H1 (cell line): ENCODE results near the gene MAS1L. TPM values are rescaled to one million over a fixed set of nuclear protein-coding genes. Genes with fewer than 3 reads are reported as not detected.
A peak's percentile ranks its signal among the peaks of the same experiment; 100 is the strongest.

ENCODE experiments used
- CTCF ChIA-PET: fragments of 300-600 bp; sonication (Branson Sonifier 250); formaldehyde crosslinking; loops from one replicate; lab custom pipeline; 2021; ENCODE audit not compliant: partially characterized antibody; lab: Charles Lee
- POLR2A ChIA-PET: fragments of 300-600 bp; sonication (Branson Sonifier 250); formaldehyde crosslinking; loops from one replicate; lab custom pipeline; 2021; ENCODE audit warnings: inconsistent platforms; ENCODE audit not compliant: partially characterized antibody; lab: Charles Lee
- DNase-seq, 2 experiments: peaks; one replicate each; pipeline versions ENCODE4 v3.0.0 to v3.0.0-alpha.2; 2010 to 2022; ENCODE audit warnings: low spot score in 2 of 2, low read depth in 1 of 2, mixed read lengths in 1 of 2
- FAIRE-seq: peaks from 2 replicates; lab custom pipeline; 2011; peaks lifted over from hg19 to GRCh38; lab: Jason Lieb, UNC
- H2AFZ ChIP-seq: 2 replicates; pipeline ENCODE4 v1.8.1; 2012; ENCODE audit warnings: low read length, inconsistent platforms
- H2AK5ac ChIP-seq: 2 replicates; pipeline ENCODE4 v1.6.1; 2013; ENCODE audit warnings: low read depth, low read length
- H2BK120ac ChIP-seq: replicated peaks from 2 replicates; pipeline ENCODE3; 2013; ENCODE audit warnings: low read depth, low read length, inconsistent platforms
- H2BK12ac ChIP-seq: 2 replicates; pipeline ENCODE4 v1.6.1; 2013; ENCODE audit warnings: low read depth, low read length
- H2BK15ac ChIP-seq: 2 replicates; pipeline ENCODE4 v1.6.1; 2013; ENCODE audit warnings: low read length
- H2BK20ac ChIP-seq: 2 replicates; pipeline ENCODE4 v1.6.1; 2013; ENCODE audit warnings: low read length
- H2BK5ac ChIP-seq: 2 replicates; pipeline ENCODE4 v1.6.1; 2013; ENCODE audit warnings: low read depth, low read length
- H3K14ac ChIP-seq: 2 replicates; pipeline ENCODE4 v1.6.1; 2013; ENCODE audit warnings: inconsistent platforms; ENCODE audit not compliant: insufficient read length
- H3K18ac ChIP-seq: 2 replicates; pipeline ENCODE4 v1.6.1; 2013; ENCODE audit warnings: low read length; ENCODE audit errors: extremely low read depth
- H3K23ac ChIP-seq: 2 replicates; pipeline ENCODE4 v1.6.1; 2013; ENCODE audit warnings: inconsistent platforms; ENCODE audit not compliant: insufficient read length
- H3K23me2 ChIP-seq: 2 replicates; pipeline ENCODE4 v1.6.1; 2013; ENCODE audit warnings: low read depth, low read length
- H3K27ac ChIP-seq: 2 replicates; pipeline ENCODE4 v1.6.1; 2011; ENCODE audit warnings: low read depth, low read length, inconsistent platforms
- H3K27me3 ChIP-seq, 4 experiments: replicated peaks in 1 of 4; 1 replicate in 1 of 4; 2 replicates in 3 of 4; pipeline versions ENCODE4 v1.6.1 to v1.8.1; 2011 to 2013; ENCODE audit warnings: low read length in 3 of 4, mild to moderate bottlenecking in 3 of 4, inconsistent platforms in 2 of 4, mixed read lengths in 2 of 4, moderate library complexity in 1 of 4; ENCODE audit not compliant: control insufficient read depth in 3 of 4, insufficient read depth in 3 of 4; ENCODE audit errors: extremely low read depth in 1 of 4
- H3K36me3 ChIP-seq, 4 experiments: 2 replicates each; pipeline versions ENCODE4 v1.6.1 to v1.8.1; 2011 to 2013; ENCODE audit warnings: mild to moderate bottlenecking in 4 of 4, low read length in 3 of 4, moderate library complexity in 2 of 4, control low read depth in 1 of 4, inconsistent platforms in 1 of 4; ENCODE audit not compliant: insufficient read depth in 4 of 4, control insufficient read depth in 2 of 4
- H3K4ac ChIP-seq: replicated peaks from 2 replicates; pipeline ENCODE3; 2013; ENCODE audit warnings: low read length, low read depth, mixed read lengths, inconsistent platforms; ENCODE audit not compliant: insufficient read length
- H3K4me1 ChIP-seq, 4 experiments: replicated peaks in 1 of 4; 1 replicate in 1 of 4; 2 replicates in 3 of 4; pipeline versions ENCODE4 v1.6.1 to v1.8.1; 2011 to 2013; ENCODE audit warnings: low read length in 3 of 4, inconsistent platforms in 2 of 4, mixed read lengths in 1 of 4; ENCODE audit not compliant: insufficient read depth in 4 of 4, control insufficient read depth in 3 of 4
- H3K4me2 ChIP-seq, 2 experiments: 2 replicates each; pipeline versions ENCODE4 v1.6.1 to v1.8.1; 2011 to 2013; ENCODE audit warnings: low read depth in 2 of 2, low read length in 2 of 2, control low read depth in 1 of 2, inconsistent platforms in 1 of 2, mild to moderate bottlenecking in 1 of 2; ENCODE audit not compliant: insufficient read depth in 1 of 2
- H3K4me3 ChIP-seq, 4 experiments: fragments of 200-600, 300-600 bp in 1 of 4; sonication (generic), shearing (Covaris generic), sonication (Bioruptor Twin) in 1 of 4; 2 replicates each; pipeline versions ENCODE4 v1.5.1 to v1.8.1; 2011 to 2016; ENCODE audit warnings: low read length in 4 of 4, low read depth in 3 of 4, control low read depth in 2 of 4, inconsistent platforms in 2 of 4, mild to moderate bottlenecking in 2 of 4, mixed read lengths in 1 of 4, moderate library complexity in 1 of 4; ENCODE audit not compliant: insufficient read depth in 2 of 4; ENCODE audit errors: extremely low read depth in 1 of 4
- H3K56ac ChIP-seq: replicated peaks from 2 replicates; pipeline ENCODE3; 2013; ENCODE audit warnings: low read depth, mild to moderate bottlenecking, mixed read lengths, low read length, inconsistent platforms; ENCODE audit not compliant: insufficient read length
- H3K79me1 ChIP-seq: 2 replicates; pipeline ENCODE4 v1.6.1; 2013; ENCODE audit warnings: low read depth, low read length, control low read depth
- H3K79me2 ChIP-seq, 2 experiments: 2 replicates each; pipeline versions ENCODE4 v1.6.1 to v1.8.1; 2012 to 2013; ENCODE audit warnings: low read length in 2 of 2, mild to moderate bottlenecking in 2 of 2, inconsistent platforms in 1 of 2; ENCODE audit not compliant: insufficient read depth in 2 of 2, control insufficient read depth in 1 of 2
- H3K9ac ChIP-seq, 4 experiments: replicated peaks in 1 of 4; 1 replicate in 1 of 4; 2 replicates in 3 of 4; pipeline versions ENCODE4 v1.6.1 to v1.8.1; 2011 to 2013; ENCODE audit warnings: low read depth in 3 of 4, low read length in 3 of 4, control low read depth in 2 of 4, mild to moderate bottlenecking in 2 of 4, moderate library complexity in 2 of 4, inconsistent platforms in 1 of 4; ENCODE audit errors: extremely low read depth in 1 of 4
- H3K9me3 ChIP-seq, 2 experiments: 2 replicates each; pipeline versions ENCODE4 v1.6.1 to v1.8.1; 2012 to 2013; ENCODE audit warnings: mild to moderate bottlenecking in 2 of 2, moderate library complexity in 2 of 2, control low read depth in 1 of 2, inconsistent platforms in 1 of 2, low read depth in 1 of 2, low read length in 1 of 2, mixed read lengths in 1 of 2; ENCODE audit not compliant: insufficient read depth in 2 of 2
- H4K20me1 ChIP-seq, 2 experiments: replicated peaks in 1 of 2; 2 replicates each; pipeline versions ENCODE3 to v1.8.1; 2011 to 2013; ENCODE audit warnings: inconsistent platforms in 2 of 2, low read length in 2 of 2, mild to moderate bottlenecking in 1 of 2; ENCODE audit not compliant: insufficient read depth in 2 of 2, control insufficient read depth in 1 of 2
- H4K5ac ChIP-seq: 2 replicates; pipeline ENCODE4 v1.6.1; 2013; ENCODE audit warnings: low read length, low read depth, mixed read lengths, inconsistent platforms; ENCODE audit not compliant: insufficient read length
- H4K8ac ChIP-seq: 2 replicates; pipeline ENCODE4 v1.8.0; 2013; ENCODE audit warnings: mild to moderate bottlenecking, moderate library complexity, low read length, inconsistent platforms; ENCODE audit not compliant: insufficient read depth; ENCODE audit errors: extremely low read depth
- H4K91ac ChIP-seq: replicated peaks from 2 replicates; pipeline ENCODE3; 2013; ENCODE audit warnings: low read length, mixed read lengths, inconsistent platforms; ENCODE audit not compliant: insufficient read length
- BACH1 ChIP-seq: IDR thresholded peaks from 2 replicates; pipeline ENCODE4 v1.6.1; 2012; ENCODE audit warnings: low read length, improper control_type of control experiment
- CBX5 ChIP-seq: fragments of 300-800, 300-1000 bp; sonication (generic); IDR thresholded peaks from 2 replicates; pipeline ENCODE4 v1.7.1; 2016; ENCODE audit warnings: antibody characterized with exemption, low read length, low read depth
- CEBPB ChIP-seq: IDR thresholded peaks from 2 replicates; pipeline ENCODE4 v1.6.1; 2012; ENCODE audit warnings: low read depth, low read length
- GABPA ChIP-seq: IDR thresholded peaks from 2 replicates; pipeline ENCODE4 v1.6.1; 2011; ENCODE audit warnings: mild to moderate bottlenecking, low read length, moderate library complexity, borderline replicate concordance; ENCODE audit not compliant: insufficient read depth
- JUND ChIP-seq: IDR thresholded peaks from 2 replicates; pipeline ENCODE4 v1.6.1; 2011; ENCODE audit warnings: mild to moderate bottlenecking, improper control_type of control experiment, low read length
- KDM4A ChIP-seq: IDR thresholded peaks from one replicate; pipeline ENCODE4 v1.7.1; 2012; ENCODE audit warnings: low read depth, mild to moderate bottlenecking, moderate library complexity, low read length, inconsistent platforms; ENCODE audit not compliant: severe bottlenecking
- RBBP5 ChIP-seq: IDR thresholded peaks from 2 replicates; pipeline ENCODE4 v1.7.1; 2012; ENCODE audit warnings: low read depth, mild to moderate bottlenecking, inconsistent platforms, low read length, moderate library complexity, borderline replicate concordance
- RNF2 ChIP-seq: fragments of 200-900, 300-1000 bp; sonication (generic); IDR thresholded peaks from 2 replicates; pipeline ENCODE4 v1.7.1; 2016; ENCODE audit warnings: borderline replicate concordance, low read depth, mild to moderate bottlenecking, antibody characterized with exemption, low read length; ENCODE audit not compliant: poor library complexity, severe bottlenecking; ENCODE audit errors: missing control alignments
- SIX5 ChIP-seq: IDR thresholded peaks from 2 replicates; pipeline ENCODE4 v1.6.1; 2011; ENCODE audit warnings: mild to moderate bottlenecking, low read depth, low read length
- SRF ChIP-seq: IDR thresholded peaks from 2 replicates; pipeline ENCODE4 v1.6.1; 2011; ENCODE audit warnings: mild to moderate bottlenecking, low read depth, low read length, moderate library complexity
- TEAD4 ChIP-seq: IDR thresholded peaks from 2 replicates; pipeline ENCODE4 v1.6.1; 2012; ENCODE audit warnings: low read depth, low read length, inconsistent platforms, mixed read lengths
- WGBS, 2 experiments: shearing (Covaris generic) in 1 of 2; methylation state at CpG; one replicate each; pipeline versions ENCODE4 v1.1.6 to v1.1.7; 2013 to 2015; ENCODE audit warnings: low lambda C conversion rate in 2 of 2, mixed read lengths in 2 of 2, inconsistent platforms in 1 of 2, low coverage in 1 of 2, missing lambda C conversion rate in 1 of 2; ENCODE audit not compliant: insufficient replicate concordance in 2 of 2, insufficient coverage in 1 of 2, insufficient read length in 1 of 2; ENCODE audit errors: extremely low coverage in 1 of 2, missing lambda C conversion rate in 1 of 2; 5-methylcytosine and 5-hydroxymethylcytosine counted together
- polyA plus RNA-seq, 7 experiments: library from polyadenylated mRNA; depleted of rRNA in 3 of 7; stranded (reverse) in 5 of 7; unstranded in 2 of 7; fragments of >200 nt in 5 of 7; fragments of 200-250 nt in 2 of 7; gene quantifications; 1 replicate in 5 of 7; 2 replicates in 1 of 7; 4 replicates in 1 of 7; pipeline versions ENCODE4 v1.2.1 to v1.2.3, GENCODE V29; 2011 to 2013; ENCODE audit warnings: missing spikeins in 2 of 7, mixed read lengths in 2 of 7
- total RNA-seq: library from RNA; stranded (reverse); fragmentation: NEBNext Ultra II Directional; extraction: Animal tissue kit (Norgen Biotek cat#: 25700); gene quantifications from 2 replicates; pipeline ENCODE4 v1.2.1, GENCODE V29; 2021

The MAS1L gene
- total and polyA plus RNA-seq, 2 of the 8 experiments (the other 6 are each of a cell fraction or from before 2014, with no cell fraction given) = not detected

DNA sequence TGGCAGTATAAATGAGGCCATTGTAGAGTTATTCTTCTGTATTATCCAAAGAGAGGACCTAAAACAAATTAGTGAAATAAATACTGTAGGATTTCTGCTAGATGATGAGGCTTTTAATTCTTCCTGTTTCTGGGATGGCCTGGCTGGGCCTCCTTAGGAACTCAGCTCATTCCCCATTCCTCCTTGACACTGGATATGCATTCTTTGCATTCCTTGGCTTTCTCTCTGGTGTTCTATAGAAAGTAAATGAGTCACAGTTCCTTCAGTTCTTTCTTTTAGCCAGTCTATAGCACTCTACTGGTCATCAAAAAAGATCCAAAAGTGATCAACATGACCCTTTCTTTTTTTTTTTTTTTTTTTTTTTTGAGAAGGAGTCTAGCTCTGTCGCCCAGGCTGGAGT, 40.1 kb downstream of the MAS1L start:
- WGBS, 2 experiments = no CpG with 5 or more reads among the region's 1 CpG
- H4K5ac ChIP-seq = peak overlapping the region; percentile 62
- peak; percentile 98 for TF ChIP-seq TEAD4
- no peak for TF ChIP-seq CBX5
- TF ChIP-seq GABPA = no peak
- TF ChIP-seq RBBP5 = no peak
- no peak for TF ChIP-seq SIX5
- TF ChIP-seq KDM4A = no peak
- no peak for TF ChIP-seq SRF
- no peak for TF ChIP-seq CEBPB
- no peak for TF ChIP-seq RNF2
- no peak for TF ChIP-seq BACH1
- peak; percentile 80 for TF ChIP-seq JUND

More for the DNA sequence above, 40.1 kb downstream of the MAS1L start:
- Histone ChIP-seq H3K14ac (no peak overlapping the region), H2BK20ac (no peak overlapping the region), H3K23ac (no peak overlapping the region), H2AK5ac (no peak overlapping the region), H3K23me2 (no peaks in the 10 kb centered on the region; the same call in 1 of the 2 replicates), H3K4me3 (no peak overlapping the region; a peak in 1 of 8 replicates), H4K20me1 (no peaks in the 10 kb centered on the region), H3K79me2 (no peaks in the 10 kb centered on the region), H4K8ac (no peak overlapping the region), H2BK15ac (no peak overlapping the region), H2BK12ac (no peak overlapping the region), H3K36me3 (no peaks in the 10 kb centered on the region), H2AFZ (no peak overlapping the region), H3K79me1 (no peaks in the 10 kb centered on the region), H3K4ac (no peak overlapping the region), H3K18ac (0 out of 2 replicates have a peak overlapping the region, but pooled peaks have one; percentile 36), H3K4me1 (peaks cover 0 to 3% (median 2%) of the 10 kb centered on the region in 4 experiments; a peak in 5 of 7 replicates), H3K4me2 (no peak overlapping the region), H3K9ac (no peak overlapping the region), H3K9me3 (peaks cover 0 to 4% of the 10 kb centered on the region in 2 experiments; a peak in 1 of 4 replicates), H2BK120ac (no peak overlapping the region), H3K27ac (no peak overlapping the region), H3K27me3 (no peaks in the 10 kb centered on the region), H3K56ac (no peak overlapping the region), H2BK5ac (no peak overlapping the region), H4K91ac (no peak overlapping the region)
- ChIA-PET POLR2A (interaction anchor here (1.0 to 2.0 kb wide), 2 partner anchors 24 to 147 kb away, joined by 3 to 4 read pairs; no protein-coding TSS in a partner anchor), CTCF (interaction anchor here (0.7 to 1.1 kb wide), 3 partner anchors 12 to 372 kb away, joined by 3 to 4 read pairs (median 3); no protein-coding TSS in a partner anchor)
- DNase-seq (peak in 1 of 2 experiments; percentile 29), FAIRE-seq (peak; percentile 57)
